Cardiac septum (tissue), 1 donor: ENCODE results near the gene DYNLT1. TPM values are rescaled to one million over a fixed set of nuclear protein-coding genes. Genes with fewer than 3 reads are reported as not detected.
"Not testable (repeated sequence)": the region's sequence is repeated elsewhere in the genome, so short reads cannot be mapped to it uniquely, and the experiment has no call there.

Experiments used
- DNase-seq: peaks from one replicate; pipeline ENCODE4 v3.0.0-alpha.2; 2020; ENCODE audit warnings: low spot score
- intact Hi-C: fragments of 100-400 bp; cut with DNase I; formaldehyde crosslinking; loops from one replicate; pipeline ENCODE4 v1.14.0; 2022
- total RNA-seq: library from RNA; stranded (reverse); fragmentation: NEBNext Ultra II Directional; extraction: Animal tissue kit (Norgen Biotek cat#: 25700); gene quantifications from one replicate; pipeline ENCODE4 v1.2.1, GENCODE V29; 2021
- donor health status: DM: no; HTN: no; CAD: no.

Gene DYNLT1
- total RNA-seq, 1 donor from 2014 or later, result 131 TPM

DNA sequence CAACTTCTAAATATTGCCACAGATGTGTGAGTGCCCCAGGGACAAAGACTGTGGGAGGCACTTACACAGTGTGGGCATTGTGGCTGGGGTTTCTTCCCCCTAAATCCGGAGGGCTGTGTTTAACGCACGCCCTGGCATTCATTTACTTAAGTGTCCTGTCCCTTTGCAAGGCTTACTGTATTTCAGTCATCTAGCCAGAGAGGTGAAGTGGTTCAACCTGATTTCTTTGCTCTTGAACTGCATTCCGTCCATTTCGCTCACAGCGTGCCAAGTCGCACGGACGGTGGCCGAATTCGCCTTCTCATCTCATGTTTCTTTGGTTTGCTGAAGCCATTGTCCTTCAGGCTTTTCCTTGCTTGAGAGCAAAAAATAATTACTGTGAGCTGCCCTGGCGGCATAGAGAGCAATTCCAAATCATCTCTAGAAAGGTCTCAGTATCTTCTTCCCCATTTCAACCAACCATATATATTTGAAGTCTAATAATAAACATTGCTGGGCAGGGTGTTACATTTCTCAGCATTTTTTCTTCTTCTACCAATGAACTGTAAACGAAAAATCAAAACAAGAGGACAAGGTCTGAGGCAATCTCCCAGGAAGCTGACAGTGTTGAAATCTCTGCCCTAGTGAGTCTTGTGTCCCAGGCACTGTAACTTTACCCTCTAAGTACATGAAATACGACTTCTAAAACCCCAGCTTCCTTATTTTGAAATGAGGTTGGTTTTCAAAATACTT is 22.3 kb upstream of the DYNLT1 start:
- no peak for DNase-seq
- intact Hi-C loops, result no loop called here

DNA sequence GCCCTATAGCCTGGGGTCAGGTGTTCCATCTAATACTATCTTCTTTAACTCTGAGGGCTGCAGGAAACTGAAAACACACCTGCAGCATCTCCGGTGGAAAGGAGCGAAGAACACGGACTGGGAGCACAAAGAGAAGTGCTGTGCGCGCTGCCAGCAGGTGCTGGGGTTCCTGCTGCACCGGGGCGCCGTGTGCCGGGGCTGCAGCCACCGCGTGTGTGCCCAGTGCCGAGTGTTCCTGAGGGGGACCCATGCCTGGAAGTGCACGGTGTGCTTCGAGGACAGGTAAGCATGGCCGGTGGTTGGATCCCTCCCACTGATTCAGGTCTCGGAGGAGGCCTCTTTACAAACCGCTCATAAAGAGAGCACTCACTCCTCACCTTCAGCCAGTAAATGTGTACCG is 20.8 kb upstream of the DYNLT1 start:
- intact Hi-C loops, result no loop called here
- no peak for DNase-seq

DNA sequence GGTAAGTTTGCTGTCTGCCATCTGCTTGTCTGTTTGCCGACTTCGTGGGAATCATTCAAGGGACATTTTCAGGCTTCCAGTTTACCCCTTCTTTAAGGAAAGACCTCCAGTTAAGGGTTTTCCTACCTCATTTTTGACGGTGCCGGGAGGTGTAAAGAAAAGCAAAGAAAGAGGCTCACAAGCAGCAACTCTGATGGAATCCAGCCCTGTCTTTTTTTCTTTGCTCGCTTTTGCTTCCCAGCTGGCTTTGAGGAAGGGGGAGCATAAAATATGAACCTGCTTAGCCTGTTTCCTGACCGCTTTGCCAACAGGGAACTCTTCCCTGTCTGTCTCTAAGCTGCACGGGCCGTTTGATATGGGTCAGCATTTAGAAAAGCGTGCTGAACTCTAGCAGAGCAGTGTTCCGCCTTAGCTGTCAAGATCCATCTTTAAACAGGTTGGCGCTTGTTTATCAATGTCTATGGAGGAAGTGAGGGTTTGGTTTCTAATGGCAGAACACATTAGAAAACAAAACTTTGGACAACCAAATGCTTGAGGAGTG is 19.2 kb upstream of the DYNLT1 start:
- intact Hi-C loops, result no loop called here
- DNase-seq, result no peak

DNA sequence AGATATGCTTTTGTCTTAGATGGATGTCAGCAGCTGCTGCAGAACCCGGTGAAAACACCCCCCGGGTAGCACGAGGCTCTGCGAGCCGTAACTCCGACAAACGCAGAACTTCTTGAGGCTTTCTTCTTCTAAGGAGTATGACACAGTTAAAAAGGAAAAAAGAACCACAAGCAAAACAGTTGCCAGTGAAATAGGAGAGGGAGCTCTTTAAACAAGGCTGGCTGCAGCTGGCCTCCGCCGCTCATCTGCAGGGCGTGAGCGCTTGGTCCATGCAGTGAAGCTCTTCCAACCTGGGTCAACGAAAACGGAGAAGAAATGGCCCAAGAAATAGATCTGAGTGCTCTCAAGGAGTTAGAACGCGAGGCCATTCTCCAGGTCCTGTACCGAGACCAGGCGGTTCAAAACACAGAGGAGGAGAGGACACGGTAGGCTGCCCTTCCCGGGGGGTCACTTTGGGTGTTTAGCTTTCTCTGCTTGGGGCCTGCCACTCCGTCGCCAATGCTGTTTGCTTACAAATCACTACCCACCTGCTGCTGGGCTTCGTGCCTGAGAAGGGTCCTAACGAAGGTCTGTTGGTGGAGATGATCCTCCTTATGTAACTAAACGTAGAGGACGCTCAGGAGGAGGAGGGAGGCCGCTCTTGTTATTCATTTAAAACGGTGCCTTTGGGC is 18.5 kb upstream of the DYNLT1 start:
- intact Hi-C loops, result no loop called here
- no peak for DNase-seq

DNA sequence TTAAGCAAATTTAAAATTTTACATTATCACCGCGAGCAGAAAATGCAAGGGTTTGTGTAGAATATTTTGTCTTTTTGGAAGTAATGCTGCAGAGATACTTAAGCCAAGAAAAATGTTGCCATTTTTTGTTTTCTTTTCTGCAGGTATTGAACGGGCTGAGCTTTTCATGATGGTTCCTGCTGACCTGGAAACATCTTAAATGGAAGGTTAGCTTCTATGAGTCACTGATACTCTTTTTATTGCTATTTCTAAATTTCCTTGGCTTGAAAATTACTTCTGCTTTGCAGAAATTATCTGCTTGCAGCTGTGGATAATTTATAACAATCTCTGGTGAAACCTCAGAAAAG is 18.0 kb upstream of the DYNLT1 start:
- no peak for DNase-seq
- intact Hi-C loops, result no loop called here

DNA sequence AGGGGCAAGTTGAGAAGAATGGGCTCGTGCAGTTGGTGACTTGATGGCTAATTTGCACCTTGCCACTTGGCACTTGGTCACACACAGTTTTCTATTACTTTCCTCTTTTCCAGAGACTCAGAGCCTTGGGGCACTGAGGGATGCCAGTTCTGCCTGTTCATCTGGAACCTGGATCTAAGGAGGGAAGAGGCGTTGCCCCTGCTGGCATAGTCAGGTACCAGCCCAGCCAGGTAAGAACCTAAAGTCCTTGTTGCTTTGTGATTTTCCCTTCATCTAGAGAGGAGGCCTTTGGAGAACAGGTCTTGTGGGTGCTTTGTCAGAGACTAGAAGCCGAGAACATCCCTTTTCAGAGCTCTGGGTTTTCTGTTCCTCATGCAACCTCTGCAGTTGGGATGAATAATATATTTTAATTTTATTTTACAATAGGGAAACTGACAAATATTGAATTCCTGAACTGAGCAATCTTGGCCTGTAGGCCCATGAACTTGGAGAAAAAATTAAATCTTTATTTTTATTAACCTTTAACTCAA is 16.7 kb upstream of the DYNLT1 start:
- DNase-seq, result no peak
- intact Hi-C loops, result no loop called here

DNA sequence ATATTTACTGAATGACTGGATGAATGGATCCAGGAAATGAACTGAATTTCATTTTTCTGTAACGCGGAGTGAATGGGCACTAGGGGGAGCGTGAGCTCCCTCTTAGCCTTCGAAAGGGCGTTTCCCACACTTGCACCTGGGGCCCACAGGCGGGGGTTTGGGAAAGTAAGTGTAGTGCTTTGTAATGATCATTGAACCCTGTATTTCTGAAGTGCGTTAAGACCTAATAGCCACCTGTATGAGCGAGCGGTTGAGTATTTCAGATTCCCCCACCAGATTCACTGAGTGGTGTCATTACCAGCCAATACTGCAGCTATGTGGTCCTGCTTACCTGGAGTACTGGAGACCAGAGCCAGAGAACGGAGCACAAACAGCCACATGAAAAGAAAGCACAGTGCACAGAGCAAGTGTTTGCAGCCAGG is 15.8 kb upstream of the DYNLT1 start:
- intact Hi-C loops, result no loop called here
- no peak for DNase-seq

DNA sequence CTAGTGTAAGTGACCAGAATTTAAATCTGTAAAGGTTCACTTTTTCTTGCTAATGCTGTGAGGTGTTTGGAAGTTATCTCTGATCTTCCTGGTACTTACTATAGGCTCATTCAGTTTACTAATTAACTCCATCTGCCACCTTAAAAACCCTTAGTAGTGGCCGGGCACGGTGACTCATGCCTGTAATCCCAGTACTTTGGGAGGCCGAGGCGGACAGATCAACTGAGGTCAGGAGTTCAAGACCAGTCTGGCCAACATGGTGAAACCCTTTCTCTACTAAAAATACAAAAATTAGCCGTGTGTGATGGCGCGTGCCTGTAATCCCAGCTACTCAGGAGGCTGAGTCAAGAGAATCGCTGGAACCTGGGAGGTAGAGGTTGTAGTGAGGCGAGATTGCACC is 12.4 kb upstream of the DYNLT1 start:
- intact Hi-C loops, DNase-seq: not testable (repeated sequence)

DNA sequence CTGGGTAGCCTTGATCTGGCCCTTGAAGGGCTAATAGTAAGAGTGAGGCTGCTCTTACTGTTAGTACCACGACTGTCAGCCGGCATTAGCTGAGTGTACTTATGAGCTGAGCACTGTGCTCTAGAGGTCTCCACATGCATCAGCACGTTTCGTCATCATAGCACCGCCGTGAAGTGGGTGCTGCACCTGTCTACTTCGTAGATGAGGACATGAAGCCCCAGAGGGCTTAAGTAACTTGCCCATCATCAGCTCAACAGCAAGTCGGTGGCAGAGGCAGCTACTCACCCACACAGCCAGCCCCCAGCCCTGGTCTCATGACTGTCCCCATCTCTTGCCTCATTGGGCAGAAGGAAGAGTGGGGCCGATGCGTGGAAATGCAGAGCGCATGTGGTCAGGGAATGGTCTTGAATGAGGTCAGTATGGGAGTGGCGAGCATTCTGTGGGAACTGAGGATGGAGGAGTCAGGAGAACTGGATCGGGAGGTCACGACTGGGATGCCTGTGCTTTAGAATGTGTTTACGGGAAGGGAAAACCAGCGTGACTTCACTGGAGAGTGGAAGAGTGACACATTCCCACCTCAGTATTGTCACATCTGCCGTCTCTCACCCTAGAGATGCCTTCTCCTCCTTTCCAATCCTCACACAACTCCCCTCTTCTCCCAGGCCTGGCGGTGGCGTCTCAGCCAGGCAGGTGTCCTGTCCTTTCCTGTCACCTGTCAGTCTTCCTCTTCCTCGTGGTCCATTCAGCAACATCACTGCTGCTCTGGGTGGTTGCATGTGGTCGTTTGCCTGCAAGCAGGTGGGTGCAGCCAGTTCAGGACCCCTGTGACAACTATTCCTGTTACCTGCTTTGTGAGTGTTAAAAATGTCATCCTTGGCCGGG is 11.3 kb upstream of the DYNLT1 start:
- intact Hi-C loops, result no loop called here
- no peak for DNase-seq

DNA sequence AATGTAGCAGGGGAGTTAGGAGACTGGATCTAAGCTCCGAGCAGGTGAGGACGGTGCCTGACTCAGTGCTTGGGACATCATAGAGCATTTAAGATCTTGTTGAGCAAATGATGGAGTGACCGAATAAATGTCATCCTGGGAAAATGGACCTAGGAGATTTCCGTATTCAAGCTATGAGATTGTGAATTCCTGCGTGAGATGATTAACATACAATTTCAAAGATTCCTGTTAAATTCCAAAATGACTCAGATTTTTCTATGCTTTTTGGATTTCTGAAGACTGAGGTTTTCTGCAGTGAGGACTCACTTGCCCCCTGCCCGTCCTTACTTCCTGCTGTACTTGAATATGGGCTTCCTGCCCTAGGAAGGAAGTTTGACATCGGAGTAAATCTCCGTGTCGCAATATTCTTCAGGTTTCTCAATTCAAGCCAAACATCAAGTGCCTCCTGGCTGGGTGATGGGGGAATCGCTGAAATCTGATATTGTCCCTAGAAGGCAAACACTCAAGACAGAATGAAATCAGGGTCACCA is 10.5 kb upstream of the DYNLT1 start:
- intact Hi-C loops, result no loop called here
- no peak for DNase-seq

DNA sequence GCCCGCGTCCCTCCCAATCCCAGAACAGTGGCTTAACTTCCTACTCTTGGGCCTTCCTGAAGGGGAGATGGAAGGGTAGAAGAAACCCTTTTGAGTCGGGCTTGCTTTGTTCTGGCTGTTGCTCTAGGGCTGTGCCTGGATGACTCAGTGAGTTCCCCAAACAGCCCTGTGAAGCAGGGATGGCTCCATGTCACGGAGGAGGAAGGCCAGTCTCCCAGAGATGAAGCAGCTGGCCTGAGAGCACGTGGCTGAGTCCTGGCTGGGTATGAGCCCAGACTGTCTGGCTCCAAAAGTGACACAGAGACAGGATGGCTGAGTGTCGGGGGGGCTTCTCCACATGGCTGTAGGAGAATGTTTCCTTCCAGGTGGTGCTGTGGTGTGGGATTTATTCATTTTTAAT is 10.0 kb upstream of the DYNLT1 start:
- DNase-seq, result peak; percentile 91
- intact Hi-C loops, result no loop called here

DNA sequence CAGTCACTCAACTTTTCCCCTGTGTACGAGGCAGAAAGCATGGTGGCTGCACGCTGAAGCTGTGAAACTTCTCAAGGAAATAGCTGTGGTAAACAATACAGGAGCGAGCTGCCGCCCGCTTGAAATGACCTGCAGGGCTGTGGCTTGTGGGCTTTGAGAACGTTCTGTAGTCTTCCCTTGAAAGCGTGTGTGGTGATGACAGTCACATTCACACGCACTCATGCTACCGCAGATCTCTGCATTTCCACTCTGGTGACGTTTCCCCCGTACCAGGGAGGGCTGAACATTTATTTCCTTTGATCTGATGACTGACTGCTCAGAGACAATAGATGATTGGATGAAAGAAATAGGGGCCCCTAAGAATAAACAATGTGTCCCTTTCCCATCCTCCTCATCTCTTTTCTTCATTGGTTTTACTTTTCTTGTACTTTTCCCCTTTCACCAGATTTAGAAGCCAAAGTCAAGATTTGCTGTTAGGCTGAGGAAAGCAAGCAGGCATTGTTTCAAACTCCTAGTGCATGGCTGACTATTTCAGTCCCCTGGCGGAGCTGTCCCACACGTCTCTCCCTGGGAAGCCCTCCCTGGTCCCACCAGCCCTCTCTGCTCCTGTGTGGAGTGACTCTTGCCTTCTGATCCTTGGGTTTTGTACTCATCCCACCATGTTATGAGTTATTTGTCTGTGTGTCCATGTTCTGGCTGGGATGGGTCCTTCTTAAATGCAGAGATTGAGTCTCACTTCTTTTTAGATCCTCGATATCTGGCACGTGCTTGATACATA is 9.2 kb upstream of the DYNLT1 start:
- peak; percentile 78 for DNase-seq
- intact Hi-C loops, result no loop called here

DNA sequence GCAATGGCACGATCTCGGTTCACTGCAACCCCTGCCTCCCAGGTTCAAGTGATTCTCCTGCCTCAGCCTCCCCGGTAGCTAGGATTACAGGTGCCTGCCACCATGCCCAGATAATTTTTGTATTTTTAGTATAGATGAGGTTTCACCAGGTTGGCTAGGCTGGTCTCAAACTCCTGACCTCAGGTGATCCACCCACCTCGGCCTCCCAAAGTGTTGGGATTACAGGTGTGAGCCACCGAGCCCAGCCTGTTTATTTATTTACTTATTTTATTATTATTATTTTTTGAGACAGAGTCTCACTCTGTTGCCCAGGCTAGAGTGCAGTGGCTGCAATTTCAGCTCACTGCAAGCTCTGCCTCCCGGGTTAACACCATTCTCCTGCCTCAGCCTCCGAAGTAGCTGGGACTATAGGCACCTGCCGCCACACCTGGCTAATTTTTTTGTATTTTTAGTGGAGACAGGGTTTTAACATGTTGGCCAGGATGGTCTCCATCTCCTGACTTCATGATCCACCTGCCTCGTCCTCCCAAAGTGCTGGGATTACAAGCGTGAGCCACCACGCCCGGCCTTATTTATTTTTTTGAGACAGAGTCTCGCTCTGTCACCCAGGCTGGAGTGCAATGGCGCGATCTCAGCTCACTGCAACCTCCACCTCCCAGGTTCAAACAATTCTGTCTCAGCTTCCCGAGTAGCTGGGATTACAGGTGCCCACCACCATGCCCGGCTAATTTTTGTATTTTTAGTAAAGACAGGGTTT is 7.6 kb upstream of the DYNLT1 start:
- DNase-seq, intact Hi-C loops: not testable (repeated sequence)

DNA sequence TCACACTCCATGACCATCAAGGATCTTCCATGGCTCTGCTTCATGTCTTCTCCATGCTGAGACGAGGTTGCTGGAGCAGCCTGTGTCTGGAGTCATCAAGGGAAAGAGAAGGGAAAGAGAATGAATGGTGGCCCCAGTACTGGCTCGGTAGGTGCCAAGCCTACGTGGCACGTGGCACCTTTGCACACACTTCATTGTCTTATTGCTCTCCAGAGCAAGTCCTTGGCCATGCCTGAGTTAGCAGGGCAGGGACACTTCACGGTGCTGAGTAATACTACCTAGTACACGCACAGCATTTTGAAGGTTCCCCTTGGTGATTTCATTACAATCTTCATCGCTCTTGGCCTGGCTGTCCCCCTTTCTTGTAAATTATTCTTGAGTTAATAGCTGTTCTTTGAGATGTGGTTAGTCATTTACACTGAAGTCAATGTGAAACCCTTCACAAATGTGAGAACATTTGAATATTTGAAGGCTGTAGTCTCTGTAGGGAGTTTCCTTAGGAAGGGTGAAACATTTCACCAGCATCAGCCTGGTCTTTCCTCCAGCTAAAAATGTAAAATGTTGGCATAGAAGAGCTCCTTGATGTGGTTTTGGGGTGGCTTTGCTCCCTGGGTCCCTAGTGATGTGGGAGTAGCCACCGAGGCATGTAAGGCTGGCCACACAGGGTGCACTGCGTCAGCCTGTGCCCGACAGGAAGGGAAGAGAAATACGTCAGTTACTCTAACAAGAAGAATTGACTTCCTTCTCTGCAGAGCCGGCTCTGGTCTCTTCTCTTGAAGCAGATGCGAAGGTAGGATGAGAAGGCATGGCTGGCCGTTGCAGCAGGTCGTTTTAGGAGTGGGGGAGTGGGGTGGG is 5.0 kb upstream of the DYNLT1 start, which contains the start of gene SYTL3:
Gene SYTL3, plus strand, starts transcription at position 766 of the 855 bp plus-strand sequence. CDS start 13,215 bp downstream, outside the sequence.
- intact Hi-C loops, result no loop called here
- peak; percentile 86 for DNase-seq

DNA sequence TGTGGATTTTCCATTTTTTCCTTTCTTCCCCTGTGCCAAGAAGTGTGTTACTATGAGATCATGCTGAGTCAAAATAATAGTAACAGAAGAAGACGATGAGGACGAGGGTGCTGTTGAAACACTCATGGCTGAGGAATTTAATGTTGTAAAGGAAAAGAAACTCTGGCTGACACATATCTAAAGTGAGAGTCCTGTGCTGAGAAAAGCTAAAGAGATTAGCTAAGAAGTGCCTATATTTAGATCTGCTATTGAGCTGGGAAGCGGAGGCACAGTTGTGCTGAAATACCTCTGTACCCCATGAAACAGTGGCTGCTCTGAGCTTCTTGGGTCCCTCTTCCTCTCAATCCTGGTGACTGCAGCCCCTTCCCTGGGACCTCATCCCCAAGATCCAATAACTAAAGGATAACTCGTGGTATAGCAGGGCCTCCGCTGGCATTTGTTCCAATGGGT is 4.2 kb upstream of the DYNLT1 start:
- no peak for DNase-seq
- intact Hi-C loops, result no loop called here

DNA sequence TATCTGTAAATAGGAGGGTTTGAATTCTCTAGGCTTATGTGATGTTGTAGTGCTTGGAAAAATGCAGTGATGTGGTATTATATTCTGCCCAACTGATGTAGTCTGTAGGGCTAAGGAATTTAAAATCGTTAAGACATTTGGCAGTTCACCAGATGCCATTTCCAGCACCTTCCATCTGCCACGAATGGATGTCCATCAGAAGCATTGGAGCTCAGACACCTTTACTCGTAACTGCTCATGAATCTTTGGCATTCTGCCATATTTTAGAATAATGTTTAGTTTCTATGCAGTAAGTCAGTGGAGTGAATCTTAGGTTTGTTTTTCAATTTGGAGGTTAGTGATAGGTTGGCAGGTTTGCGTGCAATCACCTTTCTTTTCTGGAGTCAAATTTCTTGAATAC is 3.0 kb upstream of the DYNLT1 start:
- no peak for DNase-seq
- intact Hi-C loops, result no loop called here
